ENCODE data around the gene PTGIR.

Gene PTGIR

DNA sequence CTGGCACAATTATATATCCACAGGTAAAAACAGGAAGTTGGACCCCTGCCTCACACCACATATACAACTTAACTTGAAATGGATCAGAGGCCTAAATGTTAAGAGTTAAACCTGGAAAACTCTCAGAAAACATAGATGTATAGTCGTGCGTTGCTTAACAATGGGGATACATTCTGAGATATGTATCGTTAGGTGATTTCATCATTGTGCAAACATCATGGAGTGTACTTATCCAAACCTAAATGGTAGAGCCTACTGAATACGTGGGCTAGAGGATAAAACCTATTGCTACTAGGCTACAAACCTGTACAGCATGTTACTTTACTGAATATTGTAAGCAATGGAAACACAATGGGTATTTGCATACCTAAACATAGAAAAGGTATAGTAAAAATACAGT, 38.6 kb downstream of the PTGIR start:
- DNase-seq (no peak), ATAC-seq (replicated peaks) (no peak)
- Mint-ChIP-seq H3K9me3 (peaks cover 0 to 2% of the 10 kb centered on the region in 2 donors), H3K36me3 (no peaks in the 10 kb centered on the region), H3K27me3 (peaks cover 0 to 9% of the 10 kb centered on the region in 2 donors), H3K27ac (no peak overlapping the region), H3K4me3 (no peak overlapping the region), H3K4me1 (no peaks in the 10 kb centered on the region)

GRCh38 chr19:46585539-46585938, 39.4 kb downstream of the PTGIR start:
- no peak for DNase-seq
- Mint-ChIP-seq H3K27ac (no peak overlapping the region), H3K36me3 (no peaks in the 10 kb centered on the region), H3K9me3 (peaks cover 0 to 3% of the 10 kb centered on the region in 2 donors), H3K4me1 (no peaks in the 10 kb centered on the region), H3K27me3 (peaks cover 0 to 9% of the 10 kb centered on the region in 2 donors), H3K4me3 (no peak overlapping the region)
- no peak for ATAC-seq (replicated peaks)

DNA sequence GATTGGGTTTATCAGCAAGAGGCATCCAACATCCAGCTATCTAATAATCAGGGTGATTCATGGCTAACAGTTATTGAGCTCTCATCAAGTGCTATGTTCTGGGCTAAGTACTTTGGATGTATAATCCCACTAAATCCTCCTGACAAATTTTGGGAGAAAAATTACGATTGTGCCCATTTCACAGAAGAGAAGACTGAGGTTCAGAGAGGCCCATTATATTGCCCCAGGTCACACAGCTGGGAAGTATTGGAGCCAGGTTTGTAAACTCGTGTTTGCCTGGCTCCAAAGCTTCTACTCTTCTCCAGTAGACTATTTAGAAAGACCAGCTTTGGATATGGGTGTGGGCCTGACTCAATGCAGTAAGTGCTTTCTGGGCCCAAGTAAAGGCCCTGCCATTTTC, 44.6 kb downstream of the PTGIR start:
- Mint-ChIP-seq H3K27me3 (peaks cover 5 to 9% of the 10 kb centered on the region in 2 donors), H3K4me1 (peaks cover 8 to 19% of the 10 kb centered on the region in 2 donors), H3K4me3 (no peak overlapping the region), H3K36me3 (peaks cover 0 to 11% of the 10 kb centered on the region in 2 donors), H3K27ac (no peak overlapping the region), H3K9me3 (peaks cover 0 to 7% of the 10 kb centered on the region in 2 donors)
- DNase-seq, result no peak
- ATAC-seq (replicated peaks), result no peak

DNA sequence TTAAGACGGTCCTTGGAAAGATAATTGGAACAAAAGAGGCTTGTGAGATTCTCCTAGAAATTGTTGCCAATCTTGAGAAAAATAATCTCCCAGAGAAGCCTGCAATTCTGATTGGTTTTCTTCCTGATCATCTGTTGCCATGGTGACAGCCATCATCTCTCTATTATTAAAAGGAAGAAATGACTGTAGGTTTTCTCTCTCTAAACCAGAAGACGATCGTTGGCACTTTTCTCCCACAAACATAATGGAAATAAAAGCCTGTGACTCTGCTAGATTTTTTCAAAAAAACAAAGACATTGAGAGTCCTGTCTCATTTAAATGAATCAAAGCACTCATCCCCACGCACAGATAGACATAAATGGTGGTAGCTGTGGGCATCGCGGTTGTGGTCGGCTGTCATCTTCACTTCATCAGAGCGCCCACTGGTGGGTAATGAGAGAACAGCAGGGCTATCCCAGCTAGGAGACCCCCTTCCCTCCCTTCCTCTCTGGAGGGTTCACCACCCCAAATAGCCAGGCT, 45.5 kb downstream of the PTGIR start:
- ATAC-seq (replicated peaks) (peak in 1 of 2 donors; percentile 51), DNase-seq (no peak)
- Mint-ChIP-seq H3K4me3 (no peak overlapping the region), H3K27me3 (peaks cover 5 to 11% of the 10 kb centered on the region in 2 donors), H3K27ac (peak overlapping the region; percentile 51), H3K4me1 (peaks cover 8 to 19% of the 10 kb centered on the region in 2 donors), H3K9me3 (peaks cover 0 to 7% of the 10 kb centered on the region in 2 donors), H3K36me3 (peaks cover 0 to 11% of the 10 kb centered on the region in 2 donors)

GRCh38 chr19:46578450-46578849, 46.4 kb downstream of the PTGIR start:
- Mint-ChIP-seq H3K27me3 (peaks cover 5% of the 10 kb centered on the region in 2 donors), H3K4me3 (no peak overlapping the region)
- ATAC-seq (replicated peaks), result no peak

GRCh38 chr19:46574533-46574932, 50.4 kb downstream of the PTGIR start:
- Mint-ChIP-seq H3K9me3 (peaks cover 0 to 6% of the 10 kb centered on the region in 2 donors), H3K36me3 (peaks cover 3 to 11% of the 10 kb centered on the region in 2 donors), H3K4me1 (peaks cover 8 to 19% of the 10 kb centered on the region in 2 donors), H3K27me3 (peaks cover 8 to 17% of the 10 kb centered on the region in 2 donors), H3K27ac (no peak overlapping the region), H3K4me3 (no peak overlapping the region)
- no peak for ATAC-seq (replicated peaks)
- DNase-seq, result no peak

More at GRCh38 chr19:46578450-46578849, 46.4 kb downstream of the PTGIR start:
- DNase-seq, result no peak
- Mint-ChIP-seq H3K9me3 (peaks cover 0 to 7% of the 10 kb centered on the region in 2 donors), H3K27ac (no peak overlapping the region), H3K4me1 (peaks cover 8 to 19% of the 10 kb centered on the region in 2 donors), H3K36me3 (peaks cover 0 to 11% of the 10 kb centered on the region in 2 donors)

DNA sequence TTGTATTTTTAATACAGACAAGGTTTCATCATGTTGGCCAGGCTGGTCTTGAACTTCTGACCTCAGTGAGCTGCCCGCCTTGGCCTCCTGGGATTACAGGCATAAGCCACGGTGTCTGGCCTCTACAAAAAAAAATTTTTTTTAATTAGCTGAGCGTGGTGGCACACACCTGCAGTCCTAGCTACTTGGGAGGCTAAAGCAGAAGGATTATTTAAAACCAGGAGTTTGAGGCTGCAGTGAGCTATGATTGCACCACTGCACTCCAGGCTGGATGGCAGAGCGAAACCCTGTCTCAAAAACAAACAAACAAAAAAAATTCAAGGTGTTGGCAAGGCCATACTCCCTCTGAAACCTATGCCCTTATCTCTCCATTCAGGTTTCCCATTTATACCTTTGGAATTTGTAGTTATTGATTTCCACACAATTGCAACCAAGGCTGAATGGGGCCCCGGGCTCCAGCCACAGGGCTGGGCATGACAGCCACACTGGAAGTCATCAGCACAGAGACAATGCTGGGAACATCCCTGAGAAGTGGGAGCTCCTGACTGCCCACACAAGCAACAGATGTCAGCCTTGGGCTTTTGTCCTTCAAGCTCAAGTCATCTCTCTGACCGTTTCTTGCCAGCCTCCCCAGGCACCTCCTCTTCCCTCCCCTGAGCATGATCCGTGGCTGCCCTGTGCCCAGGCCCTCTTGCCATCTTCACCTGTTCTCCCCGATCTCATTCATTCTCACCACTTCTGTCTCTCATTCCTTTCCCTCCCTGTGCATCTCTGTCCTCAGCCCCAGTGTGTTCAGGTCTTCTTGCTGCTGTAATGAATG, 51.0 kb downstream of the PTGIR start:
- Mint-ChIP-seq H3K36me3 (peaks cover 4 to 11% of the 10 kb centered on the region in 2 donors), H3K27ac (peak overlapping the region; percentile 32), H3K4me3 (no peak overlapping the region), H3K9me3 (peaks cover 0 to 6% of the 10 kb centered on the region in 2 donors), H3K27me3 (peaks cover 4 to 17% of the 10 kb centered on the region in 2 donors), H3K4me1 (peaks cover 8 to 19% of the 10 kb centered on the region in 2 donors)
- DNase-seq (no peak), ATAC-seq (replicated peaks) (no peak)

GRCh38 chr19:46571495-46571894, 53.4 kb downstream of the PTGIR start:
- H3K4me1 Mint-ChIP-seq, result peaks cover 2 to 8% of the 10 kb centered on the region in 2 donors
- H3K27ac Mint-ChIP-seq, result no peak overlapping the region
- peaks cover 4 to 17% of the 10 kb centered on the region in 2 donors for H3K27me3 Mint-ChIP-seq
- H3K4me3 Mint-ChIP-seq, result no peak overlapping the region
- ATAC-seq (replicated peaks), result peak in 1 of 2 donors; percentile 34
- H3K9me3 Mint-ChIP-seq, result peaks cover 0 to 1% of the 10 kb centered on the region in 2 donors
- peaks cover 3 to 7% of the 10 kb centered on the region in 2 donors for H3K36me3 Mint-ChIP-seq
- DNase-seq, result no peak
